HEK293T (cell line): ENCODE results near the gene RPL35A.
"Not testable (repeated sequence)": the region's sequence is repeated elsewhere in the genome, so short reads cannot be mapped to it uniquely, and the experiment has no call there.

Experiments
- CTCF ChIA-PET: fragments of 350-600 bp; formaldehyde crosslinking; extraction: SDS; loops from one replicate; lab custom pipeline; 2021; ENCODE audit warnings: antibody characterized with exemption, inconsistent platforms; lab: Yijun Ruan, JAX
- POLR2A ChIA-PET: fragments of 350-600 bp; formaldehyde crosslinking; extraction: SDS; loops from one replicate; lab custom pipeline; 2020; ENCODE audit warnings: antibody characterized with exemption, inconsistent platforms; lab: Yijun Ruan, JAX
- DNase-seq: peaks from one replicate; pipeline ENCODE4 v3.0.0; 2012; ENCODE audit warnings: mixed read lengths; ENCODE audit errors: extremely low spot score
- ARNT ChIP-seq: fragments of 450-650 bp; IDR thresholded peaks from 2 replicates; pipeline ENCODE4 v1.6.1; 2017; ENCODE audit warnings: mild to moderate bottlenecking
- BHLHE40 ChIP-seq: fragments of 450-650 bp; IDR thresholded peaks from 2 replicates; pipeline ENCODE4 v1.6.1; 2016; ENCODE audit warnings: mild to moderate bottlenecking, moderate library complexity, borderline replicate concordance
- CTBP1 ChIP-seq: fragments of 450-650 bp; IDR thresholded peaks from 2 replicates; pipeline ENCODE4 v1.6.1; 2016; ENCODE audit warnings: borderline replicate concordance
- ELF4 ChIP-seq: fragments of 450-650 bp; IDR thresholded peaks from 2 replicates; pipeline ENCODE4 v1.6.1; 2017; ENCODE audit warnings: antibody characterized with exemption
- FOXA1 ChIP-seq: fragments of 450-650 bp; IDR thresholded peaks from 2 replicates; pipeline ENCODE4 v1.6.1; 2016; ENCODE audit warnings: mild to moderate bottlenecking
- FOXK2 ChIP-seq: fragments of 450-650 bp; IDR thresholded peaks from 2 replicates; pipeline ENCODE4 v1.6.1; 2016; ENCODE audit warnings: mild to moderate bottlenecking
- FOXM1 ChIP-seq: fragments of 450-650 bp; IDR thresholded peaks from 2 replicates; pipeline ENCODE4 v1.6.1; 2017; ENCODE audit warnings: mild to moderate bottlenecking, borderline replicate concordance
- HDGF ChIP-seq: fragments of 450-650 bp; IDR thresholded peaks from 2 replicates; pipeline ENCODE4 v1.6.1; 2017; ENCODE audit warnings: antibody characterized with exemption, borderline replicate concordance
- L3MBTL2 ChIP-seq: fragments of 450-650 bp; conservative IDR thresholded peaks from 2 replicates; pipeline ENCODE4 v1.6.1; 2016; ENCODE audit warnings: mild to moderate bottlenecking
- LEF1 ChIP-seq: fragments of 450-650 bp; IDR thresholded peaks from 2 replicates; pipeline ENCODE4 v1.6.1; 2017; ENCODE audit warnings: mild to moderate bottlenecking, borderline replicate concordance
- NFRKB ChIP-seq: fragments of 450-650 bp; IDR thresholded peaks from 2 replicates; pipeline ENCODE4 v1.6.1; 2016; ENCODE audit warnings: mild to moderate bottlenecking, moderate library complexity
- SP1 ChIP-seq: fragments of 450-650 bp; IDR thresholded peaks from 2 replicates; pipeline ENCODE4 v1.6.1; 2017
- SUZ12 ChIP-seq: fragments of 450-650 bp; IDR thresholded peaks from 2 replicates; pipeline ENCODE4 v1.6.1; 2016; ENCODE audit warnings: mild to moderate bottlenecking
- TARDBP ChIP-seq: fragments of 450-650 bp; IDR thresholded peaks from 2 replicates; pipeline ENCODE4 v1.6.1; 2016
- ZNF384 ChIP-seq: fragments of 450-650 bp; IDR thresholded peaks from 2 replicates; pipeline ENCODE4 v1.6.1; 2016
- TF ChIP-seq, protein P1 (sequence below): fragments of 450-650 bp; IDR thresholded peaks from 2 replicates; pipeline ENCODE4 v1.6.1; 2016

Gene RPL35A

DNA sequence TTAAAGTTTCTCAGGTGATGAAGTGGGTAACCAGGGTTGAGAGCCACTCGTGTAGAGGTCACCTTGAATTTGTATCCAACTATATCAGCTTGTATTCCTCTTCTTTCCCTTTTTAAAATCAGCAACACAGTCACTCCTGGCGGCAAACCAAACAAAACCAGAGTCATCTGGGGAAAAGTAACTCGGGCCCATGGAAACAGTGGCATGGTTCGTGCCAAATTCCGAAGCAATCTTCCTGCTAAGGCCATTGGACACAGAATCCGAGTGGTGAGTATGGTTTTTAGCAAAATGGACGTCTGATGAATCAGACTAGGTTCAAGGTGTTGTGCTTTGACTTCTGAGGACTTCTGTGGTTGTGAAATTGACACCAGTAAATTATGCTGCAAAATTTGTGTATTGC is 3.9 kb downstream of the RPL35A start:
- no peak for TF ChIP-seq NFRKB
- no peak for DNase-seq
- POLR2A ChIA-PET: no interaction called here
- CTCF ChIA-PET: no interaction called here

DNA sequence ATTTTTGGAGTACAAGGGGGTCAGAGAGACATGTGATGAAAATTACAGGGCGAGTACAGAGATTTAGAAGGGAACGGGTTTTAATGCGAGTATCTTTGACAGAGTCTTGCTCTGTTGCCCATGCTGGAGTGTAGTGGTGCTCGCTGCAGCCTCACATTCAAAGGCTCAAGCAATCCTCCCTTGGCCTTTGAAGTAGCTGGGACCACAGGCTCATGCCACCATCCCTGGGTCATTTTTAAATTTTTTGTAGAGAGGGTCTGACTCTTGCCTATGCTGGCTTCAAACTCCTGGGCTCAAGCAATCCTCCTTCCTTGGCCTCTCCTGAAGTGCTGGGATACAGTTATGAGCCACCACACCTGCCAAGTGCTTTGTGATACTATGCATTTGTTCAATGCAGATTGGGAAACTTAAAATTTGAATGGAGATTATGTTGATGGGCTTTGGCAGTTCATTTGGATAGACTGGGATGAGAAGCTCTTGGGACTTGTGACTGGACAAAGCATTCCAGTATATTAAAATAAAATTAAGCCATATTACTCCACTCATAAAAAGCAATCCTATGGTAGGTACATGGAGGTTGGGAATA is 6.0 kb downstream of the RPL35A start:
- ChIA-PET CTCF (no interaction called here), POLR2A (no interaction called here)
- no peak for TF ChIP-seq FOXM1
- TF ChIP-seq SP1: no peak
- no peak for TF ChIP-seq BHLHE40
- TF ChIP-seq FOXK2: no peak
- no peak for TF ChIP-seq NFRKB
- no peak for TF ChIP-seq HDGF
- no peak for TF ChIP-seq ZNF384
- no peak for TF ChIP-seq ARNT
- no peak for TF ChIP-seq ELF4
- TF ChIP-seq TARDBP: no peak
- DNase-seq: no peak

DNA sequence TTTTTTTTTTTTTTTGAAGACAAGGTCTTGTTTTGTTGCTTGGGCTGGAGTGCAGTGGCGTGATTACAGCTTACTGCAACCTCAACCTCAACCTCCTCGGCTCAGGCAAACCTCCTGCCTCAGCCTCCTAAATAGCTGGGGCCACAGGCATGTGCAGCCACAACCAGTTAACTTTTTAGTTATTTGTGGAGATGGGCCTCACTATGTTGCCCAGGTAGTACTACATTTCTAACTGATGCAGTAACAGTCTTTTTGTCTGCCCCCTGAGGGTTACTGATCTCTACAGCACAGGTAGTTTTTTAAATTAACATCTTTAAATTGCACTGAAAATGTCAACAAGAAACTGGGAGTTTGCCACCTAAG is 6.6 kb downstream of the RPL35A start:
- CTCF ChIA-PET: no interaction called here

DNA sequence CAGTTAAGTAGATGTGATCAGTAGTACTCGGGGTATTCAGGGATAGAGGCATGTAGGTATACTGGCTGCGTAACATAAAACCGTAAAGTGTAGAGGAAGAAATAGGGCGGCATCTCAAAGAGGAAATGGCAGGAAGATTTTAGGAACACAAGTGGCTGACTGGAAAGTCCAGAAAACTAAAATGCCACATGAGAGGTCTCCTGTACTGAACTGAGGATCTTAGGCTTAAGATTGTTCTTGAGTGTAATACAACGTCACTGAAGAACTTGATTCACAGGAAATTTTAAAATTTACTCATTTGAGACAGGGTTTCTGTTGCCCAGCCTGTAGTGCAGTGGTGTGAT is 7.8 kb downstream of the RPL35A start:
- CTCF ChIA-PET: no interaction called here
- no peak for DNase-seq
- POLR2A ChIA-PET: no interaction called here
- TF ChIP-seq FOXM1 (no peak), SP1 (no peak), ARNT (no peak), HDGF (no peak), SUZ12 (no peak), L3MBTL2 (no peak), CTBP1 (no peak), ELF4 (no peak), FOXA1 (no peak), FOXK2 (no peak), BHLHE40 (no peak), TARDBP (no peak), ZNF384 (no peak), LEF1 (no peak), NFRKB (no peak)
- TF ChIP-seq, protein P1, sequence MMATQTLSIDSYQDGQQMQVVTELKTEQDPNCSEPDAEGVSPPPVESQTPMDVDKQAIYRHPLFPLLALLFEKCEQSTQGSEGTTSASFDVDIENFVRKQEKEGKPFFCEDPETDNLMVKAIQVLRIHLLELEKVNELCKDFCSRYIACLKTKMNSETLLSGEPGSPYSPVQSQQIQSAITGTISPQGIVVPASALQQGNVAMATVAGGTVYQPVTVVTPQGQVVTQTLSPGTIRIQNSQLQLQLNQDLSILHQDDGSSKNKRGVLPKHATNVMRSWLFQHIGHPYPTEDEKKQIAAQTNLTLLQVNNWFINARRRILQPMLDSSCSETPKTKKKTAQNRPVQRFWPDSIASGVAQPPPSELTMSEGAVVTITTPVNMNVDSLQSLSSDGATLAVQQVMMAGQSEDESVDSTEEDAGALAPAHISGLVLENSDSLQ: no peak

More for the DNA sequence above, 6.6 kb downstream of the RPL35A start:
- DNase-seq: no peak
- no peak for TF ChIP-seq TARDBP
- TF ChIP-seq CTBP1: no peak
- TF ChIP-seq BHLHE40: no peak
- TF ChIP-seq ZNF384: no peak
- no peak for TF ChIP-seq L3MBTL2
- TF ChIP-seq FOXM1: no peak
- TF ChIP-seq, protein P1: no peak
- POLR2A ChIA-PET: no interaction called here

DNA sequence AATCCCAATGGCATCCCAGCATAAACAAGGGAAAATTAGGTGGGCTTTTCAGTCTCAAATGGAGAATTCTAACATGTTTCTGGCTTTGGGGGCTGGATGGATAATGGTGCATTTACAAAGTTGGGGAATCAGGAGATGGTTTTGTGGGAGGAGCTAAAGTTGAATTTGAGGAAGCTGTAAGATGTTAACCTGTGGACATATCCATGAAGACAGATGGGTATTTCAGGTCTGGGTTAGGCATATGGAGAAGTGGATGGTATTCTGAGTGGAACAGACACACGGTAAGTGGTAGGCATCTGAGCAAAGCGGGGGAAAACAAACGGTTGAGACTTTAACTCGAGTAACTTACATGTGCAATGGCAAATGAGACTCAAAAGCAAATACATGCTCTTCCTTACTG is 8.4 kb downstream of the RPL35A start:
- TF ChIP-seq LEF1: no peak
- TF ChIP-seq SUZ12: no peak
- TF ChIP-seq HDGF: no peak
- no peak for TF ChIP-seq NFRKB
- TF ChIP-seq CTBP1: no peak
- TF ChIP-seq, protein P1: no peak
- TF ChIP-seq BHLHE40: no peak
- no peak for TF ChIP-seq TARDBP
- TF ChIP-seq ARNT: no peak
- TF ChIP-seq FOXK2: no peak
- no peak for TF ChIP-seq L3MBTL2
- TF ChIP-seq ZNF384: no peak
- no peak for TF ChIP-seq SP1
- TF ChIP-seq FOXM1: no peak
- ChIA-PET POLR2A (no interaction called here), CTCF (no interaction called here)
- no peak for DNase-seq

DNA sequence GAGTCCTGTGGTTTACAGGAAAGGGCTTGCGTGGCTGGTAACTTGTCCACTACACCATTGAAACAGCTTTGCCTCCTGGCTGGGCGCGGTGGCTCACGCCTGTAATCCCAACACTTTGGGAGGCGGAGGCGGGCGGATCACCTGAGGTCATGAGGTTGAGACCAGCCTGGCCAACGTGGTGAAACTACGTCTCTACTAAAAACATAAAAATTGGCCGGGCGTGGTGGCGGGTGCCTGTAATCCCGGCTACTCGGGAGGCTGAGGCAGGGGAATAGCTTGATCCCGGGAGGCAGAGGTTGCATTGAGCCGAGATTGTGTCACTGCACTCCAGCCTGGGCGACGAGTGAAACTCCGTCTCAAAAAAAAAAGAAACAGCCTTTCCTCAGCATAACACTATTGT is 8.9 kb downstream of the RPL35A start:
- CTCF ChIA-PET, DNase-seq: not testable (repeated sequence)
- POLR2A ChIA-PET: interaction anchor here (1.3 kb wide), 1 partner anchor 9 kb away, joined by 3 read pairs; no protein-coding TSS in a partner anchor

DNA sequence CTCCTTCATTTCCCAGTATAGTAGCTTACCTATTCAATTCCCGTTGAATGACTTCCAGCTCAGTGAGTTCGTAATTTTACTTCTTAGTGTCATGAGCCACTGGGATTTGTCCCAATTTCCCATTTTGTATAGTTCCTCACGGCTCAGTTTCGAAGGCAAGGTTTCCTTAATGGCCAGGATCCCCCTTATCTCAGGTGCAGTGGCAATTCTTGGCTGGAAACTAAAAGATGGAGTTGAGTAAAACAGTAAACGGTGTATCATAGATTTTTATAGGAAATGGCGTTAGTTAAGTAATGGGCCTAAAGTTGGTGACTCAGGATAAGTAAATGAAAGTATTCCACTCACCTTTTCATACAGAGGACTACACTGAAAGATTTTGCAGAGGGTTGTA is 9.5 kb downstream of the RPL35A start:
- ChIA-PET CTCF (no interaction called here), POLR2A (interaction anchor here (1.3 kb wide), 1 partner anchor 10 kb away, joined by 3 read pairs; no protein-coding TSS in a partner anchor)
- TF ChIP-seq, protein P1: no peak
- no peak for TF ChIP-seq BHLHE40
- no peak for DNase-seq
